Hematopoietic multipotent progenitor cell treated with erythropoietin and hydrocortisone succinate and interleukin-3 and kit ligand, for 6 days (in vitro differentiated cells): ENCODE results near the gene DIS3L2.
A peak's percentile ranks its signal among the peaks of the same experiment; 100 is the strongest.
"Not testable (repeated sequence)": the region's sequence is repeated elsewhere in the genome, so short reads cannot be mapped to it uniquely, and the experiment has no call there.

Experiments
- DNase-seq: peaks from one replicate; pipeline ENCODE4 v3.0.0-alpha.2; 2015

The DIS3L2 gene

GRCh38 chr2:232310121-232310520 lies 348.6 kb downstream of the DIS3L2 start:
- DNase-seq, result no peak

GRCh38 chr2:232310696-232311095 lies 349.2 kb downstream of the DIS3L2 start:
- DNase-seq, result no peak

- DNase-seq, result not testable (repeated sequence)
Measured at GRCh38 chr2:232313645-232314044, 352.1 kb downstream of the DIS3L2 start.

GRCh38 chr2:232315049-232315922 lies 353.8 kb downstream of the DIS3L2 start:
- DNase-seq, result peak; percentile 90

- DNase-seq, result no peak
Measured at GRCh38 chr2:232315923-232316299, 354.4 kb downstream of the DIS3L2 start.

- DNase-seq, result peak; percentile 14
Measured at GRCh38 chr2:232316461-232317330, 355.2 kb downstream of the DIS3L2 start.

- DNase-seq, result no peak
Measured at GRCh38 chr2:232318169-232318855, 356.8 kb downstream of the DIS3L2 start.

GRCh38 chr2:232319067-232319802 lies 357.7 kb downstream of the DIS3L2 start:
- peak; percentile 18 for DNase-seq

- peak; percentile 57 for DNase-seq
Measured at GRCh38 chr2:232319803-232320442, 358.4 kb downstream of the DIS3L2 start.

GRCh38 chr2:232320443-232320803 lies 358.9 kb downstream of the DIS3L2 start:
- peak; percentile 82 for DNase-seq

- peak; percentile 45 for DNase-seq
Measured at GRCh38 chr2:232321156-232321816, 359.8 kb downstream of the DIS3L2 start.

GRCh38 chr2:232321817-232322559 lies 360.5 kb downstream of the DIS3L2 start:
- no peak for DNase-seq

GRCh38 chr2:232322560-232323327 lies 361.2 kb downstream of the DIS3L2 start:
- DNase-seq, result no peak

- DNase-seq, result no peak
Measured at GRCh38 chr2:232323328-232323650, 361.8 kb downstream of the DIS3L2 start.

- DNase-seq, result not testable (repeated sequence)
Measured at GRCh38 chr2:232323967-232324366, 362.5 kb downstream of the DIS3L2 start.

GRCh38 chr2:232324778-232325177 lies 363.3 kb downstream of the DIS3L2 start:
- no peak for DNase-seq

- peak; percentile 50 for DNase-seq
Measured at GRCh38 chr2:232325324-232326273, 364.1 kb downstream of the DIS3L2 start.

GRCh38 chr2:232326274-232327104 lies 365.0 kb downstream of the DIS3L2 start:
- not testable (repeated sequence) for DNase-seq
